Measurements from ENCODE around the gene LRRC7.

Gene LRRC7

DNA sequence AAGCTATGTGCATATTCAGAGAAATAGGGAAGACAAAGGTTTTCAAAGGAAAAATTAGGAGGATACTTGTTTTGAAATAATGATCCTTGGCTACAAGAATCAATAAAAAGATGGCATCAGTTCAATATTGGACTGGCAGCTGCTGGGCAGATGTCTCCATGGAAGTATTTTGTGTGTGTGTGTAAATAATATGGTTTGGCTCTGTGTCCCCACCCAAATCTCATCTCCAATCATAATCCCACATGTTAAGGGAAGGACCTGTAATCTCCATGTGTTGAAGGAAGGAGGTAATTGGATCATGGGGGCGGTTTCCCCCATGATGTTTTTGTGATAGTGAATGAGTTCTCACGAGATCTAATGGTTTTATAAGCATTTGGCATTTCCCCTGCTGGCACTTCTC, 40.4 kb upstream of the LRRC7 start:
- in situ Hi-C loops (cut with MboI; ENCODE audit: low sequenced_read_pairs, unreplicated experiment), result no loop called here
- TF ChIP-seq, protein P1, sequence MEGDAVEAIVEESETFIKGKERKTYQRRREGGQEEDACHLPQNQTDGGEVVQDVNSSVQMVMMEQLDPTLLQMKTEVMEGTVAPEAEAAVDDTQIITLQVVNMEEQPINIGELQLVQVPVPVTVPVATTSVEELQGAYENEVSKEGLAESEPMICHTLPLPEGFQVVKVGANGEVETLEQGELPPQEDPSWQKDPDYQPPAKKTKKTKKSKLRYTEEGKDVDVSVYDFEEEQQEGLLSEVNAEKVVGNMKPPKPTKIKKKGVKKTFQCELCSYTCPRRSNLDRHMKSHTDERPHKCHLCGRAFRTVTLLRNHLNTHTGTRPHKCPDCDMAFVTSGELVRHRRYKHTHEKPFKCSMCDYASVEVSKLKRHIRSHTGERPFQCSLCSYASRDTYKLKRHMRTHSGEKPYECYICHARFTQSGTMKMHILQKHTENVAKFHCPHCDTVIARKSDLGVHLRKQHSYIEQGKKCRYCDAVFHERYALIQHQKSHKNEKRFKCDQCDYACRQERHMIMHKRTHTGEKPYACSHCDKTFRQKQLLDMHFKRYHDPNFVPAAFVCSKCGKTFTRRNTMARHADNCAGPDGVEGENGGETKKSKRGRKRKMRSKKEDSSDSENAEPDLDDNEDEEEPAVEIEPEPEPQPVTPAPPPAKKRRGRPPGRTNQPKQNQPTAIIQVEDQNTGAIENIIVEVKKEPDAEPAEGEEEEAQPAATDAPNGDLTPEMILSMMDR (IDR thresholded peaks at IDR 0.05; ENCODE audit: borderline replicate concordance, control extremely low read depth, extremely low read depth, insufficient read depth, missing control alignments), result no peak
- no peak for DNase-seq (ENCODE audit: low spot score)

DNA sequence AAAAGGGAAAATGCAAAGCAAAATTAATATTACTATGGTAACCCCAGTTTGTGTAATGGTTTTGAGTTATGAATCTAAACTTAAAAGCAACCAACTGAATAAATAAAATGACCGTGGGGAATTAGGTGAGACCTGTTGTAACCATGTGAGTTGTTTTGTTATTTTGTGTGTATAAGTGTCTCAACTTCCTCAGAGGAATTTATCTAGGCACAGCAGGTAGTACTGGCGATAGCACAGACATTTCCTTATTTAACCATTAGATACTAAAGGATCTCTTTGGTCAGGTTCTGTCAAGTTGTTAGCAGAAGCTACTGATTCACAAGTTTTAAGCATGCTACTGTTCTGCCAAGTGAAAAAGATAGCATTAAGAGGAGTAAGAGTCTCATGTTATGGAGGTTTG, 39.3 kb upstream of the LRRC7 start:
- in situ Hi-C loops (cut with MboI; ENCODE audit: low sequenced_read_pairs, unreplicated experiment), result no loop called here
- TF ChIP-seq, protein P1 (IDR thresholded peaks at IDR 0.05; ENCODE audit: borderline replicate concordance, control extremely low read depth, extremely low read depth, insufficient read depth, missing control alignments), result no peak
- no peak for DNase-seq (ENCODE audit: low spot score)

DNA sequence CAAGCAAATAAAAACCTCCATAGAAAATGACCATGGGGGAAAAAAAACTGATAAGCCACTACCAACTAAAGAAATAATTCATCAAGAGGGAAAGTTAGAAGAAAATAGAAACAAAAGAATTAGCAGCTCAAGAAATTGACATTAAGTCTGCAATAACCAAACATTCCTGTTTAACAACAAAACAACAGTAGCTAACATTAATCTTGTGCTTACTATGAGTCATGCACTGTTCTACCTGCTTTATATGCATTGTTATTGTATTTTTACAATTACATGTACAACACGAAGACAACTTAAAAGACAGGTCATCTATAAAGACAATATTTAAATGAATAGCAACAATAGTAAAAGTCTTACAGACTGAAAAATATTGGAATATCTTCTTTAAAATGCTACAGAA, 34.4 kb upstream of the LRRC7 start:
- no peak for DNase-seq (ENCODE audit: low spot score)

DNA sequence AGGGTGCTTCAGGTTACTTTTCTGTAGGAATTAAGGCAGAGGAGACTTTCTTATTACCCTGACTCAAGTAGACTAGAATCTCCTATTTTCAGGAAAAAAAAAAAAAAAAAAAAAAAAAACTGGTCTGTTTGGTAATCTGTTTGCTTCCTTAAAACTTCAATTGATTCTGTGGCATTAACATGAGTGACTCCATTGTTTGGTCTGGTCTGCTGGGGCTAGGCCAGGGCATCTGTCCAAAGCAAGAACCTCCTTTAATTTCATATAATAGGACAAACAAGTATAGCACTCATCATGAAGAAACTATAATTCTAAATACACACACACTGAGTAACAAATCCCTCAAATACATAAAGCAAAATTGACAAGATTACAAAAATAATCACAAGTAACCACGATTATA, 32.9 kb upstream of the LRRC7 start:
- in situ Hi-C loops (cut with MboI; ENCODE audit: low sequenced_read_pairs, unreplicated experiment), result no loop called here
- DNase-seq (ENCODE audit: low spot score), result no peak
- TF ChIP-seq, protein P1 (IDR thresholded peaks at IDR 0.05; ENCODE audit: borderline replicate concordance, control extremely low read depth, extremely low read depth, insufficient read depth, missing control alignments), result no peak

More for the DNA sequence above, 34.4 kb upstream of the LRRC7 start:
- in situ Hi-C loops (cut with MboI; ENCODE audit: low sequenced_read_pairs, unreplicated experiment), result no loop called here
- TF ChIP-seq, protein P1 (IDR thresholded peaks at IDR 0.05; ENCODE audit: borderline replicate concordance, control extremely low read depth, extremely low read depth, insufficient read depth, missing control alignments), result no peak

DNA sequence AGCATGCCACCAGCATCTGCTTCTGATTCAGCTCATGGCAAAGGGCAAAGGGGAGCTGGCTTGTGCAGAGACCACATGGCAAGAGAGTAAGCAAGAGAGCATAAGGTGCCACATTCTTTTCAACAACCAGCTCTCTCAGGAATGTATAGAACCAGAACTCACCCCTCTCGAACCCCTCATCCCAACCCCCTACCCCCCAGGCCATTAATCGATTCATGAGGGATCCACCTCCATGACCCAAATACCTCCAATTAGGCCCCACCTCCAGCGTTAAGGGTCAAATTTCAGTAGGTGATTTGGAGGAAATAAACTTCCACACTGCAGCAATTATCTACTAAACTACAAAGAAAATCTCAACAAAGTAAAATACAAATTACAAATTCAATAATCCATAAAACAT, 32.2 kb upstream of the LRRC7 start:
- in situ Hi-C loops (cut with MboI; ENCODE audit: low sequenced_read_pairs, unreplicated experiment), result no loop called here
- no peak for DNase-seq (ENCODE audit: low spot score)
- TF ChIP-seq, protein P1 (IDR thresholded peaks at IDR 0.05; ENCODE audit: borderline replicate concordance, control extremely low read depth, extremely low read depth, insufficient read depth, missing control alignments), result no peak

DNA sequence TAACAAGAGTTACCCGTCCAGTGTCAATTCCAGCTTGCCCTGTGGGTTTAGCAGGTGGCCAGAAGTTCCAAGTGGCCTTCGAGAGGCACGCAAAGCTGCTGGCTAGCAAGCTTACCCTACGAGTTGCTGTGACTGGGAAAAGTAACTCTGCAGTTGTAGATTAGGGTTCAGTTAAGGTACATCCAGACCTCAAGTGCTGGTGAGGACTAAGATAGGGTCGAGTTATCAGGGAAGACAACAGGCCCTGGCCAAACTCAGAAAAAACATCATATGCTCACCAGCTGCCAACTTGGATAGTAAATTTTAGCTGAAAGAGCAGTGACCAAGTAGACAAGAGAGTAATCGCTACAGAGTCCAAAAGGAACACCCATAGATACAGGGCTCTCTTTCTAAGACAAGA, 27.7 kb upstream of the LRRC7 start:
- in situ Hi-C loops (cut with MboI; ENCODE audit: low sequenced_read_pairs, unreplicated experiment), result no loop called here
- TF ChIP-seq, protein P1 (IDR thresholded peaks at IDR 0.05; ENCODE audit: borderline replicate concordance, control extremely low read depth, extremely low read depth, insufficient read depth, missing control alignments), result no peak
- DNase-seq (ENCODE audit: low spot score), result no peak

Measured in GM13976 (cell line).